Endodermal cell (in vitro differentiated cells): ENCODE measurements around the gene OR51A7. TPM values are rescaled to one million over a fixed set of nuclear protein-coding genes. Genes with fewer than 3 reads are reported as not detected.

Experiments
- DNase-seq: peaks from one replicate; pipeline ENCODE4 v3.0.0-alpha.2; 2017
- H3K27ac ChIP-seq: 2 replicates; pipeline ENCODE4 v1.5.1; 2013; ENCODE audit warnings: mild to moderate bottlenecking, low read depth, low read length, moderate library complexity
- H3K27me3 ChIP-seq: 2 replicates; pipeline ENCODE4 v1.6.1; 2013; ENCODE audit warnings: mild to moderate bottlenecking, low read length, moderate library complexity; ENCODE audit not compliant: insufficient read depth, control insufficient read depth, poor library complexity, severe bottlenecking
- H3K36me3 ChIP-seq: 2 replicates; pipeline ENCODE4 v1.7.0; 2013; ENCODE audit warnings: mild to moderate bottlenecking, low read length, moderate library complexity; ENCODE audit not compliant: control insufficient read depth, insufficient read depth
- H3K4me1 ChIP-seq: one replicate; pipeline ENCODE4 v1.7.0; 2013; ENCODE audit warnings: low read length; ENCODE audit not compliant: control insufficient read depth, insufficient read depth
- H3K4me3 ChIP-seq: 2 replicates; pipeline ENCODE4 v1.5.1; 2013; ENCODE audit warnings: mild to moderate bottlenecking, low read length, moderate library complexity
- H3K9ac ChIP-seq: 2 replicates; pipeline ENCODE4 v1.6.1; 2013; ENCODE audit warnings: mild to moderate bottlenecking, low read length, moderate library complexity; ENCODE audit not compliant: poor library complexity, severe bottlenecking; ENCODE audit errors: extremely low read depth
- H3K9me3 ChIP-seq: 2 replicates; pipeline ENCODE4 v1.6.1; 2013; ENCODE audit warnings: mild to moderate bottlenecking, low read length, moderate library complexity; ENCODE audit not compliant: control insufficient read depth
- H3K27ac Mint-ChIP-seq: 2 replicates; pipeline ENCODE4 v1.8.0; 2020; ENCODE audit warnings: mixed read lengths
- H3K27me3 Mint-ChIP-seq: 2 replicates; pipeline ENCODE4 v1.8.0; 2021; ENCODE audit warnings: mild to moderate bottlenecking, mixed read lengths; ENCODE audit not compliant: insufficient read depth
- H3K36me3 Mint-ChIP-seq: 2 replicates; pipeline ENCODE4 v1.8.0; 2020; ENCODE audit warnings: low read depth, mixed read lengths
- H3K4me1 Mint-ChIP-seq: 2 replicates; pipeline ENCODE4 v1.8.0; 2020; ENCODE audit warnings: mixed read lengths
- H3K4me3 Mint-ChIP-seq: 2 replicates; pipeline ENCODE4 v1.8.0; 2020; ENCODE audit warnings: mild to moderate bottlenecking, moderate library complexity, mixed read lengths
- H3K9me3 Mint-ChIP-seq: 2 replicates; pipeline ENCODE4 v1.8.0; 2020; ENCODE audit warnings: mild to moderate bottlenecking, mixed read lengths
- CTCF ChIP-seq: fragments of 200-600 bp; sonication (generic); conservative IDR thresholded peaks from 2 replicates; pipeline ENCODE4 v1.5.0; 2021; ENCODE audit warnings: antibody characterized with exemption, mild to moderate bottlenecking
- whole genome bisulfite sequencing, 2 experiments: methylation state at CpG; one replicate each; pipeline versions ENCODE4 v1.1.5 to v1.1.7; 2013; ENCODE audit warnings: missing lambda C conversion rate in 2 of 2, mixed read lengths in 1 of 2; ENCODE audit not compliant: insufficient coverage in 1 of 2, insufficient read length in 1 of 2; 5-methylcytosine and 5-hydroxymethylcytosine counted together
- total RNA-seq, 2 donors: library from RNA; stranded (reverse); fragmentation: NEBNext Ultra II Directional in 1 of 2; extraction: Animal tissue kit (Norgen Biotek cat#: 25700) in 1 of 2; gene quantifications; 2 replicates in 1 of 2; 3 replicates in 1 of 2; pipeline ENCODE4 v1.2.1, GENCODE V29; 2021

OR51A7 gene
- total RNA-seq, 2 donors from 2014 or later, result not detected

- H3K36me3 ChIP-seq, result no peaks in the 10 kb centered on the region
- DNase-seq, result no peak
- Mint-ChIP-seq H3K36me3 (no peaks in the 10 kb centered on the region), H3K4me3 (no peak overlapping the region), H3K4me1 (no peaks in the 10 kb centered on the region), H3K27me3 (peaks cover 13% of the 10 kb centered on the region), H3K27ac (no peak overlapping the region), H3K9me3 (no peaks in the 10 kb centered on the region)
- no peaks in the 10 kb centered on the region for H3K9me3 ChIP-seq
- no peaks in the 10 kb centered on the region for H3K4me1 ChIP-seq
- H3K4me3 ChIP-seq, result no peak overlapping the region
- no peaks in the 10 kb centered on the region for H3K27me3 ChIP-seq
- no peak for TF ChIP-seq CTCF
- no peak overlapping the region for H3K27ac ChIP-seq
- H3K9ac ChIP-seq, result no peak overlapping the region
These were observed 23.0 kb downstream of the OR51A7 start for GRCh38 chr11:4926608-4927007.

- H3K9me3 Mint-ChIP-seq, result no peaks in the 10 kb centered on the region
- H3K27me3 ChIP-seq, result peaks cover 5% of the 10 kb centered on the region
- no peak for TF ChIP-seq CTCF
These were observed 29.2 kb downstream of the OR51A7 start for GRCh38 chr11:4932751-4933150.

DNA sequence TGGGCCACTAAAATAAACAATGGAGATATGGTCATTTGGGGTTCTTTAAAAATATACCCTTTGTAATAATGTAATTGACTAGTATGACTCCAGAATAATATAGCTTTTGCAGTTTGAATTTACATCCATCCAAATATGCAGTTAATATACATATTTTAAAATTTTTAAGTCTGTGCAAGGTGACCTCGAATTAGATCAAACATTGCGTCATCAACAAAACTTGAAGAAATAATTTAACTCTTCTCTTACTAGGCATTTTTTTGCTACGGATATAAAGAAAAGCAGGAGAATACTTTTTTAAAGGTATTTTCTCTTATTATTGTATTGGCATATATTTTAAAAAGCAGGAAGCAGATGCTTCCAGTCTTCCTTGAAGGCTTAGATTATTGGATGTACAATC lies 33.2 kb downstream of the OR51A7 start:
- Mint-ChIP-seq H3K36me3 (no peaks in the 10 kb centered on the region), H3K9me3 (no peaks in the 10 kb centered on the region), H3K4me1 (no peaks in the 10 kb centered on the region), H3K27ac (no peak overlapping the region), H3K4me3 (no peak overlapping the region), H3K27me3 (peaks cover 1% of the 10 kb centered on the region)
- no peak for DNase-seq
- no peaks in the 10 kb centered on the region for H3K9me3 ChIP-seq
- no peak overlapping the region for H3K4me3 ChIP-seq
- H3K9ac ChIP-seq, result no peak overlapping the region
- no peaks in the 10 kb centered on the region for H3K36me3 ChIP-seq
- 90% methylated on average over 2 of the region's 3 CpGs; no CpG with 5 or more reads in 1 of the 2 experiments for WGBS, 2 experiments
- TF ChIP-seq CTCF, result no peak
- H3K27ac ChIP-seq, result no peak overlapping the region
- no peaks in the 10 kb centered on the region for H3K4me1 ChIP-seq
- peaks cover 12% of the 10 kb centered on the region for H3K27me3 ChIP-seq

More at GRCh38 chr11:4932751-4933150, 29.2 kb downstream of the OR51A7 start:
- no peak overlapping the region for H3K9ac ChIP-seq
- peaks cover 1% of the 10 kb centered on the region for H3K27me3 Mint-ChIP-seq
- H3K27ac ChIP-seq, result no peak overlapping the region
- no peak overlapping the region for H3K27ac Mint-ChIP-seq
- WGBS, 2 experiments, result 93 to 100% methylated on average over 4 of the region's 4 CpGs
- DNase-seq, result no peak
- H3K4me1 ChIP-seq, result no peaks in the 10 kb centered on the region
- no peaks in the 10 kb centered on the region for H3K36me3 ChIP-seq
- H3K4me3 Mint-ChIP-seq, result no peak overlapping the region
- H3K36me3 Mint-ChIP-seq, result no peaks in the 10 kb centered on the region
- H3K4me3 ChIP-seq, result no peak overlapping the region
- H3K9me3 ChIP-seq, result no peaks in the 10 kb centered on the region
- no peaks in the 10 kb centered on the region for H3K4me1 Mint-ChIP-seq
